GM23248 (cell line): ENCODE data around the gene AVL9.

Source experiments
- EZH2 ChIP-seq: fragments of 200-600 bp; sonication (generic); IDR thresholded peaks from 2 replicates; pipeline ENCODE4 v1.6.1; 2018; ENCODE audit warnings: antibody characterized with exemption, mild to moderate bottlenecking; ENCODE audit not compliant: insufficient read depth, poor library complexity, severe bottlenecking
- EZH2phosphoT487 ChIP-seq: fragments of 200-600 bp; sonication (generic); IDR thresholded peaks from 2 replicates; pipeline ENCODE4 v1.6.1; 2018; ENCODE audit warnings: antibody characterized with exemption, moderate library complexity, mild to moderate bottlenecking, low read depth; ENCODE audit not compliant: insufficient read depth

DNA sequence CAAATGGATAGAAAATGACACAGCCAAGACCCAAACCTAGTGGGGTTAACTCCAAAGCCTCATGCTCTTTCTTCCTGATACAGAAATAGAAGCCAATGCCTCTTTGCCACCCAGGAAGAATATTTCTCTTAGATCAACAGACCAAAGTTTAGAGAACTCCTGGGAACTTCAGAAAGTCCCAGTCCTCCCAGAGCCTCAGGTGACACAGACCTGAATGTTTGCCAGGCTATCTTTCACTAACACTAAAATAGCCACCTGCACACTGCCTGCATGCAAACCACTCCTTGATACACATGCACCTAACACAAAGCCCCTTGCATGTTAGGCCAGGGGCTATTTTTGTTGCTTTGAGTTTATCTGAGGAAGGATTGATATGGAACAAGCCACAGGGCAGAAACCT is 32.8 kb upstream of the AVL9 start:
- no peak for TF ChIP-seq EZH2
- TF ChIP-seq EZH2phosphoT487, result no peak
